H1 (cell line): ENCODE measurements around the gene ZSWIM4. TPM values are rescaled to one million over a fixed set of nuclear protein-coding genes. Genes with fewer than 3 reads are reported as not detected.

Experiments used
- CTCF ChIA-PET: fragments of 300-600 bp; sonication (Branson Sonifier 250); formaldehyde crosslinking; loops from one replicate; lab custom pipeline; 2021; ENCODE audit not compliant: partially characterized antibody; lab: Charles Lee
- POLR2A ChIA-PET: fragments of 300-600 bp; sonication (Branson Sonifier 250); formaldehyde crosslinking; loops from one replicate; lab custom pipeline; 2021; ENCODE audit warnings: inconsistent platforms; ENCODE audit not compliant: partially characterized antibody; lab: Charles Lee
- DNase-seq, 2 experiments: peaks; one replicate each; pipeline versions ENCODE4 v3.0.0 to v3.0.0-alpha.2; 2010 to 2022; ENCODE audit warnings: low spot score in 2 of 2, low read depth in 1 of 2, mixed read lengths in 1 of 2
- FAIRE-seq: peaks from 2 replicates; lab custom pipeline; 2011; peaks lifted over from hg19 to GRCh38; lab: Jason Lieb, UNC
- H2AFZ ChIP-seq: 2 replicates; pipeline ENCODE4 v1.8.1; 2012; ENCODE audit warnings: low read length, inconsistent platforms
- H2AK5ac ChIP-seq: 2 replicates; pipeline ENCODE4 v1.6.1; 2013; ENCODE audit warnings: low read depth, low read length
- H2BK120ac ChIP-seq: replicated peaks from 2 replicates; pipeline ENCODE3; 2013; ENCODE audit warnings: low read depth, low read length, inconsistent platforms
- H2BK12ac ChIP-seq: 2 replicates; pipeline ENCODE4 v1.6.1; 2013; ENCODE audit warnings: low read depth, low read length
- H2BK15ac ChIP-seq: 2 replicates; pipeline ENCODE4 v1.6.1; 2013; ENCODE audit warnings: low read length
- H2BK20ac ChIP-seq: 2 replicates; pipeline ENCODE4 v1.6.1; 2013; ENCODE audit warnings: low read length
- H2BK5ac ChIP-seq: 2 replicates; pipeline ENCODE4 v1.6.1; 2013; ENCODE audit warnings: low read depth, low read length
- H3K14ac ChIP-seq: 2 replicates; pipeline ENCODE4 v1.6.1; 2013; ENCODE audit warnings: inconsistent platforms; ENCODE audit not compliant: insufficient read length
- H3K18ac ChIP-seq: 2 replicates; pipeline ENCODE4 v1.6.1; 2013; ENCODE audit warnings: low read length; ENCODE audit errors: extremely low read depth
- H3K23ac ChIP-seq: 2 replicates; pipeline ENCODE4 v1.6.1; 2013; ENCODE audit warnings: inconsistent platforms; ENCODE audit not compliant: insufficient read length
- H3K23me2 ChIP-seq: 2 replicates; pipeline ENCODE4 v1.6.1; 2013; ENCODE audit warnings: low read depth, low read length
- H3K27ac ChIP-seq: 2 replicates; pipeline ENCODE4 v1.6.1; 2011; ENCODE audit warnings: low read depth, low read length, inconsistent platforms
- H3K27me3 ChIP-seq, 4 experiments: replicated peaks in 1 of 4; 1 replicate in 1 of 4; 2 replicates in 3 of 4; pipeline versions ENCODE4 v1.6.1 to v1.8.1; 2011 to 2013; ENCODE audit warnings: low read length in 3 of 4, mild to moderate bottlenecking in 3 of 4, inconsistent platforms in 2 of 4, mixed read lengths in 2 of 4, moderate library complexity in 1 of 4; ENCODE audit not compliant: control insufficient read depth in 3 of 4, insufficient read depth in 3 of 4; ENCODE audit errors: extremely low read depth in 1 of 4
- H3K36me3 ChIP-seq, 4 experiments: 2 replicates each; pipeline versions ENCODE4 v1.6.1 to v1.8.1; 2011 to 2013; ENCODE audit warnings: mild to moderate bottlenecking in 4 of 4, low read length in 3 of 4, moderate library complexity in 2 of 4, control low read depth in 1 of 4, inconsistent platforms in 1 of 4; ENCODE audit not compliant: insufficient read depth in 4 of 4, control insufficient read depth in 2 of 4
- H3K4ac ChIP-seq: replicated peaks from 2 replicates; pipeline ENCODE3; 2013; ENCODE audit warnings: low read length, low read depth, mixed read lengths, inconsistent platforms; ENCODE audit not compliant: insufficient read length
- H3K4me1 ChIP-seq, 4 experiments: replicated peaks in 1 of 4; 1 replicate in 1 of 4; 2 replicates in 3 of 4; pipeline versions ENCODE4 v1.6.1 to v1.8.1; 2011 to 2013; ENCODE audit warnings: low read length in 3 of 4, inconsistent platforms in 2 of 4, mixed read lengths in 1 of 4; ENCODE audit not compliant: insufficient read depth in 4 of 4, control insufficient read depth in 3 of 4
- H3K4me2 ChIP-seq, 2 experiments: 2 replicates each; pipeline versions ENCODE4 v1.6.1 to v1.8.1; 2011 to 2013; ENCODE audit warnings: low read depth in 2 of 2, low read length in 2 of 2, control low read depth in 1 of 2, inconsistent platforms in 1 of 2, mild to moderate bottlenecking in 1 of 2; ENCODE audit not compliant: insufficient read depth in 1 of 2
- H3K4me3 ChIP-seq, 4 experiments: fragments of 200-600, 300-600 bp in 1 of 4; sonication (generic), shearing (Covaris generic), sonication (Bioruptor Twin) in 1 of 4; 2 replicates each; pipeline versions ENCODE4 v1.5.1 to v1.8.1; 2011 to 2016; ENCODE audit warnings: low read length in 4 of 4, low read depth in 3 of 4, control low read depth in 2 of 4, inconsistent platforms in 2 of 4, mild to moderate bottlenecking in 2 of 4, mixed read lengths in 1 of 4, moderate library complexity in 1 of 4; ENCODE audit not compliant: insufficient read depth in 2 of 4; ENCODE audit errors: extremely low read depth in 1 of 4
- H3K56ac ChIP-seq: replicated peaks from 2 replicates; pipeline ENCODE3; 2013; ENCODE audit warnings: low read depth, mild to moderate bottlenecking, mixed read lengths, low read length, inconsistent platforms; ENCODE audit not compliant: insufficient read length
- H3K79me1 ChIP-seq: 2 replicates; pipeline ENCODE4 v1.6.1; 2013; ENCODE audit warnings: low read depth, low read length, control low read depth
- H3K79me2 ChIP-seq, 2 experiments: 2 replicates each; pipeline versions ENCODE4 v1.6.1 to v1.8.1; 2012 to 2013; ENCODE audit warnings: low read length in 2 of 2, mild to moderate bottlenecking in 2 of 2, inconsistent platforms in 1 of 2; ENCODE audit not compliant: insufficient read depth in 2 of 2, control insufficient read depth in 1 of 2
- H3K9ac ChIP-seq, 4 experiments: replicated peaks in 1 of 4; 1 replicate in 1 of 4; 2 replicates in 3 of 4; pipeline versions ENCODE4 v1.6.1 to v1.8.1; 2011 to 2013; ENCODE audit warnings: low read depth in 3 of 4, low read length in 3 of 4, control low read depth in 2 of 4, mild to moderate bottlenecking in 2 of 4, moderate library complexity in 2 of 4, inconsistent platforms in 1 of 4; ENCODE audit errors: extremely low read depth in 1 of 4
- H3K9me3 ChIP-seq, 2 experiments: 2 replicates each; pipeline versions ENCODE4 v1.6.1 to v1.8.1; 2012 to 2013; ENCODE audit warnings: mild to moderate bottlenecking in 2 of 2, moderate library complexity in 2 of 2, control low read depth in 1 of 2, inconsistent platforms in 1 of 2, low read depth in 1 of 2, low read length in 1 of 2, mixed read lengths in 1 of 2; ENCODE audit not compliant: insufficient read depth in 2 of 2
- H4K20me1 ChIP-seq, 2 experiments: replicated peaks in 1 of 2; 2 replicates each; pipeline versions ENCODE3 to v1.8.1; 2011 to 2013; ENCODE audit warnings: inconsistent platforms in 2 of 2, low read length in 2 of 2, mild to moderate bottlenecking in 1 of 2; ENCODE audit not compliant: insufficient read depth in 2 of 2, control insufficient read depth in 1 of 2
- H4K5ac ChIP-seq: 2 replicates; pipeline ENCODE4 v1.6.1; 2013; ENCODE audit warnings: low read length, low read depth, mixed read lengths, inconsistent platforms; ENCODE audit not compliant: insufficient read length
- H4K8ac ChIP-seq: 2 replicates; pipeline ENCODE4 v1.8.0; 2013; ENCODE audit warnings: mild to moderate bottlenecking, moderate library complexity, low read length, inconsistent platforms; ENCODE audit not compliant: insufficient read depth; ENCODE audit errors: extremely low read depth
- H4K91ac ChIP-seq: replicated peaks from 2 replicates; pipeline ENCODE3; 2013; ENCODE audit warnings: low read length, mixed read lengths, inconsistent platforms; ENCODE audit not compliant: insufficient read length
- CBX5 ChIP-seq: fragments of 300-800, 300-1000 bp; sonication (generic); IDR thresholded peaks from 2 replicates; pipeline ENCODE4 v1.7.1; 2016; ENCODE audit warnings: antibody characterized with exemption, low read length, low read depth
- EGR1 ChIP-seq: IDR thresholded peaks from 2 replicates; pipeline ENCODE4 v1.6.1; 2011; ENCODE audit warnings: low read depth, low read length, borderline replicate concordance
- EP300 ChIP-seq, 2 experiments: IDR thresholded peaks; 1 replicate in 1 of 2; 2 replicates in 1 of 2; pipeline ENCODE4 v1.6.1; 2011 to 2012; ENCODE audit warnings: low read depth in 2 of 2, low read length in 2 of 2, mild to moderate bottlenecking in 2 of 2, borderline replicate concordance in 1 of 2, inconsistent platforms in 1 of 2, moderate library complexity in 1 of 2
- JUN ChIP-seq: IDR thresholded peaks from 2 replicates; pipeline ENCODE4 v1.6.1; 2011; ENCODE audit warnings: low read depth, mild to moderate bottlenecking, improper control_type of control experiment, low read length
- KDM5A ChIP-seq: fragments of 200-600 bp; IDR thresholded peaks from 2 replicates; pipeline ENCODE4 v1.7.1; 2012; ENCODE audit warnings: mild to moderate bottlenecking, low read length, inconsistent platforms, mixed read lengths
- MAFK ChIP-seq: IDR thresholded peaks from 2 replicates; pipeline ENCODE4 v1.6.1; 2012; ENCODE audit warnings: low read depth, mild to moderate bottlenecking, improper control_type of control experiment, low read length
- MAX ChIP-seq: IDR thresholded peaks from 2 replicates; pipeline ENCODE4 v1.6.1; 2012; ENCODE audit warnings: inconsistent platforms
- NRF1 ChIP-seq: IDR thresholded peaks from 2 replicates; pipeline ENCODE4 v1.6.1; 2011; ENCODE audit warnings: mild to moderate bottlenecking, low read depth, low read length, improper control_type of control experiment
- RBBP5 ChIP-seq: IDR thresholded peaks from 2 replicates; pipeline ENCODE4 v1.7.1; 2012; ENCODE audit warnings: low read depth, mild to moderate bottlenecking, inconsistent platforms, low read length, moderate library complexity, borderline replicate concordance
- RFX5 ChIP-seq: IDR thresholded peaks from 2 replicates; pipeline ENCODE4 v1.6.1; 2011; ENCODE audit warnings: low read depth, low read length, improper control_type of control experiment, borderline replicate concordance
- SIRT6 ChIP-seq: IDR thresholded peaks from one replicate; pipeline ENCODE4 v1.7.1; 2012; ENCODE audit warnings: low read length, inconsistent platforms
- SRF ChIP-seq: IDR thresholded peaks from 2 replicates; pipeline ENCODE4 v1.6.1; 2011; ENCODE audit warnings: mild to moderate bottlenecking, low read depth, low read length, moderate library complexity
- TAF1 ChIP-seq: IDR thresholded peaks from 2 replicates; pipeline ENCODE4 v1.6.1; 2011; ENCODE audit warnings: mild to moderate bottlenecking, low read depth, low read length
- TCF12 ChIP-seq: IDR thresholded peaks from 2 replicates; pipeline ENCODE4 v1.6.1; 2011; ENCODE audit warnings: low read depth, mild to moderate bottlenecking, low read length
- WGBS, 2 experiments: shearing (Covaris generic) in 1 of 2; methylation state at CpG; one replicate each; pipeline versions ENCODE4 v1.1.6 to v1.1.7; 2013 to 2015; ENCODE audit warnings: low lambda C conversion rate in 2 of 2, mixed read lengths in 2 of 2, inconsistent platforms in 1 of 2, low coverage in 1 of 2, missing lambda C conversion rate in 1 of 2; ENCODE audit not compliant: insufficient replicate concordance in 2 of 2, insufficient coverage in 1 of 2, insufficient read length in 1 of 2; ENCODE audit errors: extremely low coverage in 1 of 2, missing lambda C conversion rate in 1 of 2; 5-methylcytosine and 5-hydroxymethylcytosine counted together
- polyA plus RNA-seq, 7 experiments: library from polyadenylated mRNA; depleted of rRNA in 3 of 7; stranded (reverse) in 5 of 7; unstranded in 2 of 7; fragments of >200 nt in 5 of 7; fragments of 200-250 nt in 2 of 7; gene quantifications; 1 replicate in 5 of 7; 2 replicates in 1 of 7; 4 replicates in 1 of 7; pipeline versions ENCODE4 v1.2.1 to v1.2.3, GENCODE V29; 2011 to 2013; ENCODE audit warnings: missing spikeins in 2 of 7, mixed read lengths in 2 of 7
- total RNA-seq: library from RNA; stranded (reverse); fragmentation: NEBNext Ultra II Directional; extraction: Animal tissue kit (Norgen Biotek cat#: 25700); gene quantifications from 2 replicates; pipeline ENCODE4 v1.2.1, GENCODE V29; 2021

ZSWIM4 gene
- total and polyA plus RNA-seq, 2 of the 8 experiments (the other 6 are each of a cell fraction or from before 2014, with no cell fraction given) = 12.2 to 31.1 TPM

- no peak overlapping the region for H3K27ac ChIP-seq
- H3K4me3 ChIP-seq = no peak overlapping the region
- peak overlapping the region; percentile 90 for H3K56ac ChIP-seq
- H4K91ac ChIP-seq = no peak overlapping the region
- no peak overlapping the region for H3K4ac ChIP-seq
- POLR2A ChIA-PET = interaction anchor here (0.6 to 2.4 kb wide), 6 partner anchors 9 to 55 kb away, joined by 3 to 10 read pairs (median 4); no protein-coding TSS in a partner anchor
- H3K18ac ChIP-seq = no peak overlapping the region
- no peak for FAIRE-seq
- CTCF ChIA-PET = interaction anchor here (0.5 to 2.2 kb wide), 6 partner anchors 8 to 127 kb away, joined by 3 to 6 read pairs (median 4); no protein-coding TSS in a partner anchor
- no peaks in the 10 kb centered on the region for H3K79me2 ChIP-seq
- 92% methylated on average over 3 of the region's 3 CpGs; no CpG with 5 or more reads in 1 of the 2 experiments for WGBS, 2 experiments
- no peak overlapping the region for H3K23ac ChIP-seq
- no peaks in the 10 kb centered on the region for H3K79me1 ChIP-seq
- H3K36me3 ChIP-seq = peaks cover 5 to 24% (median 14%) of the 10 kb centered on the region in 4 experiments; a peak in 5 of 8 replicates
- no peak overlapping the region for H2BK5ac ChIP-seq
- H4K8ac ChIP-seq = no peak overlapping the region
- H2AK5ac ChIP-seq = no peak overlapping the region
- H3K9me3 ChIP-seq = no peaks in the 10 kb centered on the region
- no peaks in the 10 kb centered on the region for H3K27me3 ChIP-seq
- H2AFZ ChIP-seq = no peak overlapping the region
- no peak overlapping the region for H2BK15ac ChIP-seq
- H2BK20ac ChIP-seq = no peak overlapping the region
- H3K23me2 ChIP-seq = peaks cover 4% of the 10 kb centered on the region; the same call in 1 of the 2 replicates
- no peak overlapping the region for H2BK120ac ChIP-seq
- H3K14ac ChIP-seq = no peak overlapping the region
- no peak overlapping the region for H3K9ac ChIP-seq
- H4K20me1 ChIP-seq = peaks cover 2 to 16% of the 10 kb centered on the region in 2 experiments
- H3K4me2 ChIP-seq = no peak overlapping the region
- no peak overlapping the region for H4K5ac ChIP-seq
- H2BK12ac ChIP-seq = no peak overlapping the region
- no peak for DNase-seq
- no peaks in the 10 kb centered on the region; a peak in 1 of 7 replicates for H3K4me1 ChIP-seq
- no peak for TF ChIP-seq EP300 (IDR thresholded peaks at IDR 0.05; ENCODE audit: borderline replicate concordance in 1 of 2, low read depth in 2 of 2, low read length in 2 of 2)
- no peak for TF ChIP-seq CBX5
- TF ChIP-seq KDM5A = no peak
- TF ChIP-seq RFX5 = no peak
- no peak for TF ChIP-seq SIRT6
- TF ChIP-seq TCF12 = no peak
- no peak for TF ChIP-seq RBBP5
- TF ChIP-seq TAF1 = no peak
- no peak for TF ChIP-seq EGR1
- no peak for TF ChIP-seq MAFK
- TF ChIP-seq SRF = no peak
- no peak for TF ChIP-seq MAX
- no peak for TF ChIP-seq NRF1
- TF ChIP-seq JUN = no peak
Measured at GRCh38 chr19:13807421-13808021, 12.3 kb downstream of the ZSWIM4 start.
